Uterus (tissue), 4 donors: ENCODE data around the gene CPTP. TPM values are rescaled to one million over a fixed set of nuclear protein-coding genes. Genes with fewer than 3 reads are reported as not detected.

Source experiments
- DNase-seq, 2 donors: peaks; one replicate each; pipeline ENCODE4 v3.0.0-alpha.2; 2019 to 2020
- H3K27ac ChIP-seq, 2 donors: fragments of 200-600 bp; sonication (generic); 1 replicate in 1 of 2; 2 replicates in 1 of 2; pipeline ENCODE4 v1.5.1; 2016 to 2018
- H3K27me3 ChIP-seq, 2 donors: fragments of 200-600 bp; sonication (generic); one replicate each; pipeline ENCODE4 v1.5.1; 2018 to 2019; ENCODE audit warnings: control low read depth in 1 of 2
- H3K36me3 ChIP-seq, 2 donors: fragments of 200-600 bp; sonication (generic); one replicate each; pipeline ENCODE4 v1.5.1; 2019; ENCODE audit warnings: control low read depth in 1 of 2
- H3K4me1 ChIP-seq, 2 donors: fragments of 200-600 bp; sonication (generic); one replicate each; pipeline ENCODE4 v1.5.1; 2018 to 2019; ENCODE audit warnings: control low read depth in 1 of 2
- H3K4me3 ChIP-seq, 2 donors: fragments of 200-600 bp; sonication (generic); 1 replicate in 1 of 2; 2 replicates in 1 of 2; pipeline ENCODE4 v1.5.1; 2018 to 2019; ENCODE audit warnings: mild to moderate bottlenecking in 1 of 2
- H3K9me3 ChIP-seq, 2 donors: fragments of 200-600 bp; sonication (generic); one replicate each; pipeline ENCODE4 v1.5.1; 2019; ENCODE audit warnings: control low read depth in 1 of 2
- CTCF ChIP-seq, 4 experiments: fragments of 200-600 bp in 2 of 4; fragments of 450-650 bp in 2 of 4; sonication (generic) in 2 of 4; IDR thresholded peaks; one replicate each; pipeline ENCODE4 v1.5.1; 2016 to 2019; ENCODE audit warnings: antibody characterized with exemption in 4 of 4, mild to moderate bottlenecking in 2 of 4, moderate library complexity in 1 of 4
- POLR2A ChIP-seq, 2 donors: fragments of 450-650 bp; IDR thresholded peaks; one replicate each; pipeline ENCODE4 v1.6.1; 2016; ENCODE audit warnings: antibody characterized with exemption in 2 of 2, mild to moderate bottlenecking in 1 of 2, moderate library complexity in 1 of 2
- intact Hi-C: fragments of 100-400 bp; cut with DNase I; formaldehyde crosslinking; loops from one replicate; pipeline ENCODE4 v1.15.1; 2023; ENCODE audit warnings: low total_unique reads
- total RNA-seq, 4 donors: library from RNA; depleted of rRNA in 3 of 4; stranded (reverse); fragments of >200 nt in 3 of 4; gene quantifications; one replicate each; pipeline versions ENCODE4 v1.1.0 to v1.2.4, GENCODE V29; 2014 to 2023
- donor health status: DM: yes; HTN: yes; CAD: no.

Gene CPTP
- total RNA-seq, 4 donors from 2014 or later: 3.5 to 23.9 (median 16.4) TPM

GRCh38 chr1:1342061-1342562, 17.5 kb downstream of the CPTP start:
- no peaks in the 10 kb centered on the region for H3K36me3 ChIP-seq
- no peak for DNase-seq
- no peak overlapping the region for H3K27ac ChIP-seq
- no peak overlapping the region for H3K4me3 ChIP-seq
- no peaks in the 10 kb centered on the region for H3K9me3 ChIP-seq
- peaks cover 8 to 16% of the 10 kb centered on the region in 2 donors for H3K4me1 ChIP-seq
- intact Hi-C loops: no loop called here
- TF ChIP-seq CTCF (IDR thresholded peaks at IDR 0.05): no peak
- TF ChIP-seq POLR2A (IDR thresholded peaks at IDR 0.05): no peak
- no peaks in the 10 kb centered on the region for H3K27me3 ChIP-seq

- intact Hi-C loops: no loop called here
- no peak for TF ChIP-seq POLR2A (IDR thresholded peaks at IDR 0.05)
Measured at GRCh38 chr1:1342584-1343115, 18.0 kb downstream of the CPTP start.

GRCh38 chr1:1343811-1344421, 19.3 kb downstream of the CPTP start:
- no peak for DNase-seq
- Histone ChIP-seq H3K36me3 (no peaks in the 10 kb centered on the region), H3K4me1 (peaks cover 16 to 25% of the 10 kb centered on the region in 2 donors), H3K27ac (no peak overlapping the region), H3K4me3 (no peak overlapping the region), H3K27me3 (no peaks in the 10 kb centered on the region), H3K9me3 (no peaks in the 10 kb centered on the region)
- intact Hi-C loops: no loop called here
- TF ChIP-seq POLR2A (IDR thresholded peaks at IDR 0.05) (no peak), CTCF (IDR thresholded peaks at IDR 0.05) (no peak)

More at GRCh38 chr1:1342584-1343115, 18.0 kb downstream of the CPTP start:
- Histone ChIP-seq H3K36me3 (no peaks in the 10 kb centered on the region), H3K27me3 (no peaks in the 10 kb centered on the region), H3K4me1 (peaks cover 13 to 19% of the 10 kb centered on the region in 2 donors), H3K9me3 (no peaks in the 10 kb centered on the region), H3K27ac (no peak overlapping the region), H3K4me3 (no peak overlapping the region)
- no peak for DNase-seq

GRCh38 chr1:1344655-1345361, 20.2 kb downstream of the CPTP start:
- TF ChIP-seq CTCF (IDR thresholded peaks at IDR 0.05): peak in 2 of 4 experiments; percentile 24 to 25
- TF ChIP-seq POLR2A (IDR thresholded peaks at IDR 0.05): no peak
- Histone ChIP-seq H3K36me3 (no peaks in the 10 kb centered on the region), H3K27me3 (no peaks in the 10 kb centered on the region), H3K4me3 (no peak overlapping the region), H3K9me3 (no peaks in the 10 kb centered on the region), H3K27ac (peak overlapping the region in 1 of 2 donors; percentile 23), H3K4me1 (peaks cover 16 to 25% of the 10 kb centered on the region in 2 donors)
- no peak for DNase-seq
- intact Hi-C loops: no loop called here

- Histone ChIP-seq H3K4me3 (no peak overlapping the region), H3K27me3 (no peaks in the 10 kb centered on the region), H3K27ac (peak overlapping the region in 1 of 2 donors; percentile 23), H3K9me3 (no peaks in the 10 kb centered on the region), H3K36me3 (no peaks in the 10 kb centered on the region), H3K4me1 (peaks cover 16 to 25% of the 10 kb centered on the region in 2 donors)
- intact Hi-C loops: no loop called here
- no peak for TF ChIP-seq POLR2A (IDR thresholded peaks at IDR 0.05)
- TF ChIP-seq CTCF (IDR thresholded peaks at IDR 0.05): no peak
- no peak for DNase-seq
Measured at GRCh38 chr1:1345384-1345783, 20.8 kb downstream of the CPTP start.
